ENCODE results near the gene CST9. TPM values are rescaled to one million over a fixed set of nuclear protein-coding genes. Genes with fewer than 3 reads are reported as not detected.

The CST9 gene
- polyA plus RNA-seq, 2 donors, result 0.04 TPM; not detected in 1

DNA sequence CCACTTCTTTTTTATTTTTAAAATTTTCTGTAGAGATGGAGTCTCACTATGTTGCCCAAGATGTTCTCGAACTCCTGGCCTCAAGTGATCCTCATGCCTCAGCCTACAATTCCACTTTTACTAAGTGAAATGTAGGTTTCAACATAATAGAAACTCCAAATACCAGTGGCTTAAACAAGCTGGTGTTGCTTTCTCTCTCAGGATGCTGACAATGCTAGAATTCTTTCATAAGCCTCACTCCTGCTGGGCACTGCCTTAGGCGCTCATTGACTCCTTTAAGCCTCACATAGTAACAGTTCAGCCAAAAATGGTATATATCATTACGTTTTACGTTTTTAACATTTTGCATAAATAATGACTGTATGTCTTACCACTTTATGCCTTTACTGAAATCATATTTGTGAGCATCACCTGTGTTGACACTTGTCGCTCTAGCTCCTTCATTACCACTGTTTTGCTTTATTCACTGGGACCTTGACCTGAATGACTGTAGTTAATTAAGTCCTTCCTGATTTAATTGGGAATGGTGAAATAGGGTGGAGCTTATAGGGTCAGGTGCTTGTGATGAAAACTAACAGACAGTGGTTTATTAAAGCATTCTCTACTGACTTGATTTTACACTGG is 3.9 kb upstream of the CST9 start:
- H3K9me3 ChIP-seq (ENCODE audit: control insufficient read depth in 2 of 2, insufficient read depth in 1 of 2, low read depth in 1 of 2, low read length in 1 of 2), result no peaks in the 10 kb centered on the region
- 88 to 90% methylated on average over 5 of the region's 5 CpGs for WGBS, 2 donors
- no peak overlapping the region for H3K27ac ChIP-seq (ENCODE audit: low read depth in 2 of 2, low read length in 1 of 2)
- no peaks in the 10 kb centered on the region for H3K27me3 ChIP-seq (ENCODE audit: control insufficient read depth in 1 of 2, insufficient read depth in 2 of 2, low read length in 2 of 2)
- H3K4me1 ChIP-seq (ENCODE audit: control insufficient read depth in 2 of 2, insufficient read depth in 2 of 2, low read length in 1 of 2), result no peaks in the 10 kb centered on the region
- H3K4me3 ChIP-seq (ENCODE audit: low read depth in 1 of 2, low read length in 2 of 2), result no peak overlapping the region
- H3K36me3 ChIP-seq (ENCODE audit: control insufficient read depth in 2 of 2, insufficient read depth in 2 of 2, low read length in 1 of 2), result no peaks in the 10 kb centered on the region

DNA sequence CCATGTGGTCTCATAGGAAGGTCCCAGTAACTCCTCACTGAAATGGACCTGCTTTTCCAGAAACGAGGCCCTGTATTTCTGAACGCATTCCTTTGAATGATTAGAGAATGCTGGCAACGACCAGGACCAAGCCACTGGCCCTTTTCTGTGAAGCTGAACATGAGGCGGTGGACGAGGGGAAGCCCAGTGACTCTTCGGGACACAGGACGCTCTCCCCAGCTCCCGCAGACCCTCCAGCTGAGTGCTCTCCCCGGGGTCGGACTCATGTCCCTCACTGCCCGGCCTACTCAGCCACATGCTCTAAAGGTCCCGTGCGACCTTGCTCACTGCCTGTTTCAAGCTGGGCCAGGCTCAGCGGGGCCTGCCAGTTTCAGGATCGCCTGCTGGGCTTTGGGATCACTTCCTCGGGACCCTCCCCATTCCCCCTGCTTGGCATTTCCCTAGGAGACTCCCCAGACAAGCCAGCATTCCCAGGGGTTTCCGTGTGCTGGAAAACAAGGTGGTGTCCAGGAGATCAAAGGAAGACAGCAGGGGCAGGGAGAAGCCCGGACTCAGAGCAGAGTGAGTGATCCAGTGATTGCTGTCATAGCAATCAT is 2.6 kb upstream of the CST9 start:
- H3K27ac ChIP-seq (ENCODE audit: low read depth in 2 of 2, low read length in 1 of 2), result no peak overlapping the region
- H3K4me1 ChIP-seq (ENCODE audit: control insufficient read depth in 2 of 2, insufficient read depth in 2 of 2, low read length in 1 of 2), result no peaks in the 10 kb centered on the region
- no peaks in the 10 kb centered on the region for H3K27me3 ChIP-seq (ENCODE audit: control insufficient read depth in 1 of 2, insufficient read depth in 2 of 2, low read length in 2 of 2)
- no peaks in the 10 kb centered on the region for H3K36me3 ChIP-seq (ENCODE audit: control insufficient read depth in 2 of 2, insufficient read depth in 2 of 2, low read length in 1 of 2)
- 75 to 79% methylated on average over 18 of the region's 18 CpGs for WGBS, 2 donors
- no peaks in the 10 kb centered on the region for H3K9me3 ChIP-seq (ENCODE audit: control insufficient read depth in 2 of 2, insufficient read depth in 1 of 2, low read depth in 1 of 2, low read length in 1 of 2)
- H3K4me3 ChIP-seq (ENCODE audit: low read depth in 1 of 2, low read length in 2 of 2), result no peak overlapping the region

DNA sequence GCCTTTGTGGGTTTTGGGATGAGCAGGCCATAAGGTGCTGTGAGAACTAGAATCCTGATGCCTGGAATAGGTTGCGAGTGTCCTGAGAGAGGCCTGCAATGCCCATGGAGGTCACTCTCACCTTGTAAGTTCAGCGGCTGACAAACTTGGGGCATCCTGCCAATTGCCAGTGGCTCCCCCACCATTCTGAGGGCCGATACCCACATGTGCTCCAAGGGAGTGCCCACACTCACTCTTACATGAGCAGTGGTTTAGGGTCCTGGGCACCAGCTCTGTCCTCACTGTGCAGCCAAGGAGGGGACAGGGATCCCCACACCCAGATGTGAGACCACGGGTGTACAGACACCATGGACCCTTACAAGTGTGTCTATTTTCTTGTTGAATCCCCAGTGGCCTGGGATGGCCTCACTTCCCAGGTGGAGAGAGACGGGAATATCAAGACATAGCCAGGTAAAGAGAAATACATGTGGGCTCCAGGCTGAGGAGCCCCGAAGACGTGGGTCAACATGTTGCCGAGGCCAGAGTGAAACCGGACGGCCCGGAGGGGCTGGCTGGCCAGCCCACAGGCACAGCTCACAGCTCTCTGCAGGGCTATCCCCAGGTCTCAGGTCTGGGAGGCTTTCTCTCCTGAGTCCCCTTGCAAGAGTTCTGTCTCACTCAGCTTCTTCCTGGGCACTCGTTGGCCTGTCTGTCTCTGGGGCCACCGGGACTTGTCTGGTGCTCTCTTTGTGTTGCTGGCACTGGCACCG is 2.0 kb upstream of the CST9 start:
- Histone ChIP-seq H3K27me3 (ENCODE audit: control insufficient read depth in 1 of 2, insufficient read depth in 2 of 2, low read length in 2 of 2) (no peaks in the 10 kb centered on the region), H3K36me3 (ENCODE audit: control insufficient read depth in 2 of 2, insufficient read depth in 2 of 2, low read length in 1 of 2) (no peaks in the 10 kb centered on the region), H3K4me3 (ENCODE audit: low read depth in 1 of 2, low read length in 2 of 2) (no peak overlapping the region), H3K4me1 (ENCODE audit: control insufficient read depth in 2 of 2, insufficient read depth in 2 of 2, low read length in 1 of 2) (no peaks in the 10 kb centered on the region), H3K9me3 (ENCODE audit: control insufficient read depth in 2 of 2, insufficient read depth in 1 of 2, low read depth in 1 of 2, low read length in 1 of 2) (no peaks in the 10 kb centered on the region), H3K27ac (ENCODE audit: low read depth in 2 of 2, low read length in 1 of 2) (no peak overlapping the region)
- 89 to 91% methylated on average over 14 of the region's 14 CpGs for WGBS, 2 donors

GRCh38 chr20:23606652-23607049 is 934 bp upstream of the CST9 start:
- no peak overlapping the region for H3K4me3 ChIP-seq (ENCODE audit: low read depth in 1 of 2, low read length in 2 of 2)
- H3K9me3 ChIP-seq (ENCODE audit: control insufficient read depth in 2 of 2, insufficient read depth in 1 of 2, low read depth in 1 of 2, low read length in 1 of 2), result peaks cover 0 to 3% of the 10 kb centered on the region in 2 donors
- no peak overlapping the region for H3K27ac ChIP-seq (ENCODE audit: low read depth in 2 of 2, low read length in 1 of 2)
- H3K36me3 ChIP-seq (ENCODE audit: control insufficient read depth in 2 of 2, insufficient read depth in 2 of 2, low read length in 1 of 2), result no peaks in the 10 kb centered on the region
- no peaks in the 10 kb centered on the region for H3K27me3 ChIP-seq (ENCODE audit: control insufficient read depth in 1 of 2, insufficient read depth in 2 of 2, low read length in 2 of 2)
- WGBS, 2 donors, result 10% methylated on average over 9 of the region's 9 CpGs
- peaks cover 0 to 3% of the 10 kb centered on the region in 2 donors for H3K4me1 ChIP-seq (ENCODE audit: control insufficient read depth in 2 of 2, insufficient read depth in 2 of 2, low read length in 1 of 2)

- Histone ChIP-seq H3K9me3 (ENCODE audit: control insufficient read depth in 2 of 2, insufficient read depth in 1 of 2, low read depth in 1 of 2, low read length in 1 of 2) (peaks cover 0 to 3% of the 10 kb centered on the region in 2 donors), H3K4me3 (ENCODE audit: low read depth in 1 of 2, low read length in 2 of 2) (no peak overlapping the region), H3K27me3 (ENCODE audit: control insufficient read depth in 1 of 2, insufficient read depth in 2 of 2, low read length in 2 of 2) (no peaks in the 10 kb centered on the region), H3K4me1 (ENCODE audit: control insufficient read depth in 2 of 2, insufficient read depth in 2 of 2, low read length in 1 of 2) (peaks cover 0 to 3% of the 10 kb centered on the region in 2 donors), H3K36me3 (ENCODE audit: control insufficient read depth in 2 of 2, insufficient read depth in 2 of 2, low read length in 1 of 2) (no peaks in the 10 kb centered on the region), H3K27ac (ENCODE audit: low read depth in 2 of 2, low read length in 1 of 2) (no peak overlapping the region)
- WGBS, 2 donors, result 67 to 76% methylated on average over 1 of the region's 1 CpG
Observed at GRCh38 chr20:23604306-23604705, 1.4 kb downstream of the CST9 start.

- no peak overlapping the region for H3K4me3 ChIP-seq (ENCODE audit: low read depth in 1 of 2, low read length in 2 of 2)
- WGBS, 2 donors, result 88 to 89% methylated on average over 4 of the region's 4 CpGs
- H3K27ac ChIP-seq (ENCODE audit: low read depth in 2 of 2, low read length in 1 of 2), result no peak overlapping the region
- no peaks in the 10 kb centered on the region for H3K27me3 ChIP-seq (ENCODE audit: control insufficient read depth in 1 of 2, insufficient read depth in 2 of 2, low read length in 2 of 2)
- H3K4me1 ChIP-seq (ENCODE audit: control insufficient read depth in 2 of 2, insufficient read depth in 2 of 2, low read length in 1 of 2), result peaks cover 0 to 3% of the 10 kb centered on the region in 2 donors
- H3K36me3 ChIP-seq (ENCODE audit: control insufficient read depth in 2 of 2, insufficient read depth in 2 of 2, low read length in 1 of 2), result no peaks in the 10 kb centered on the region
- H3K9me3 ChIP-seq (ENCODE audit: control insufficient read depth in 2 of 2, insufficient read depth in 1 of 2, low read depth in 1 of 2, low read length in 1 of 2), result peaks cover 0 to 3% of the 10 kb centered on the region in 2 donors
Observed at GRCh38 chr20:23603321-23603720, 2.4 kb downstream of the CST9 start.

DNA sequence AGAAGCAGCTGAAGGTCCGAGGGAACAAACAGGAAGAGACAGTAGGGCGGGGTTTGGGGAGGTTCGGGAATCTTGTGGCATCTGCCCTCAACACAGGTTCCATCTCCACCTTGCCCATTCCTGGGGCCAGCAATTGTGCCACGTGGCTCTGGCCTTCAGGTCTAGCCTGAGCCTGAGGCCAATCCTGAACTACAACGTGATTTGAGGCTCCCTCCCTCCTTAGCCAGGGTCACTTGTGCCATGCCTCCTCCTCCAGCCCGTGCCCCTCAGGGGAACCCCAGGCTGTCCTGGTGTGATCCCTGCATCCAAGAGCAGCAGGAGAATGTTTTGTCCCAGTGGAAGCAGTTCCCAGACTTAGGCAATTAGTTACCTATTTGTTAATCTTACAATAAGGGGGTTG is 3.0 kb downstream of the CST9 start:
- Histone ChIP-seq H3K4me3 (ENCODE audit: low read depth in 1 of 2, low read length in 2 of 2) (no peak overlapping the region), H3K27me3 (ENCODE audit: control insufficient read depth in 1 of 2, insufficient read depth in 2 of 2, low read length in 2 of 2) (no peaks in the 10 kb centered on the region), H3K4me1 (ENCODE audit: control insufficient read depth in 2 of 2, insufficient read depth in 2 of 2, low read length in 1 of 2) (peaks cover 0 to 3% of the 10 kb centered on the region in 2 donors), H3K27ac (ENCODE audit: low read depth in 2 of 2, low read length in 1 of 2) (no peak overlapping the region), H3K9me3 (ENCODE audit: control insufficient read depth in 2 of 2, insufficient read depth in 1 of 2, low read depth in 1 of 2, low read length in 1 of 2) (peaks cover 0 to 3% of the 10 kb centered on the region in 2 donors), H3K36me3 (ENCODE audit: control insufficient read depth in 2 of 2, insufficient read depth in 2 of 2, low read length in 1 of 2) (no peaks in the 10 kb centered on the region)
- WGBS, 2 donors, result 68 to 72% methylated on average over 6 of the region's 6 CpGs

DNA sequence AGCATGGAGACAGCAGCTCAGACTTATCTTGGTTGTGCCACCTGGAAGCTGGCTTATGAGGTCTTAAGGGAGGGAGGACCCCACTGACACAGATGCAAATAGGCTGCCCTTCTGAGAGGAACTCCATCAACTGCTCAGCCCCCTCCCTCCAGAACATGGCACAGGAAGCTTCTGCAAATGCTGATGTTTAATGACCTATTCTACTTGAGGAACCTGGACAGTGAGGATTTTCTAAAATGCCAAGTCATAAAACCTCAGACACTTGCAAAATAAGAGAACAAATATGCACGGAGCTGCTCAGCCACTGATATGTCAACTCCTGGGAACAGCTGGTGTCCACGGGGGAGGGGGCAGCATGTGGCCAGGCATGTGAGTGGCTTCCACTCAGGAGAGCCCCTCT is 3.5 kb downstream of the CST9 start:
- 56 to 65% methylated on average over 2 of the region's 2 CpGs for WGBS, 2 donors
- Histone ChIP-seq H3K9me3 (ENCODE audit: control insufficient read depth in 2 of 2, insufficient read depth in 1 of 2, low read depth in 1 of 2, low read length in 1 of 2) (peaks cover 0 to 3% of the 10 kb centered on the region in 2 donors), H3K4me1 (ENCODE audit: control insufficient read depth in 2 of 2, insufficient read depth in 2 of 2, low read length in 1 of 2) (peaks cover 0 to 3% of the 10 kb centered on the region in 2 donors), H3K27ac (ENCODE audit: low read depth in 2 of 2, low read length in 1 of 2) (no peak overlapping the region), H3K27me3 (ENCODE audit: control insufficient read depth in 1 of 2, insufficient read depth in 2 of 2, low read length in 2 of 2) (no peaks in the 10 kb centered on the region), H3K4me3 (ENCODE audit: low read depth in 1 of 2, low read length in 2 of 2) (no peak overlapping the region), H3K36me3 (ENCODE audit: control insufficient read depth in 2 of 2, insufficient read depth in 2 of 2, low read length in 1 of 2) (no peaks in the 10 kb centered on the region)

DNA sequence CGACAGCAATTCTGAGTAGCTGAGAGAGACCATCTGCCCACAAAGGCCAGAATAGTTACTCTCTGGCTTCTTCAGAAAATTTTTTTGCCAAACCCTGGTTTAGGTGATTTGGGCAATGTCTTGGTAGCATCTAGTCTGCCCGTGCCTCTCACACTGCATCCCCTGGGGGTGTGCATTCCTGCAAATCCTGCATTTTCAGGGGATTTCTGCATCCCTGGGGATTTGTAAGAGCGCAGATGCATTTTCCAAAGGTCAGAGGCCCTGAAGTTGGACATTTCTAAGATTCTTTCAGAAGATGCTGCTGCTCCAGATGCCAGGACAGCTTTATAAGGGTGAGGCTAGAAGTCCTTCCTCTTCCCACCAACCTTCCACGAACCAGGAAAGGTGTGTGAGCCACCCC is 4.0 kb downstream of the CST9 start:
- H3K9me3 ChIP-seq (ENCODE audit: control insufficient read depth in 2 of 2, insufficient read depth in 1 of 2, low read depth in 1 of 2, low read length in 1 of 2), result peaks cover 0 to 3% of the 10 kb centered on the region in 2 donors
- peaks cover 0 to 3% of the 10 kb centered on the region in 2 donors for H3K4me1 ChIP-seq (ENCODE audit: control insufficient read depth in 2 of 2, insufficient read depth in 2 of 2, low read length in 1 of 2)
- no peaks in the 10 kb centered on the region for H3K27me3 ChIP-seq (ENCODE audit: control insufficient read depth in 1 of 2, insufficient read depth in 2 of 2, low read length in 2 of 2)
- no peak overlapping the region for H3K4me3 ChIP-seq (ENCODE audit: low read depth in 1 of 2, low read length in 2 of 2)
- H3K36me3 ChIP-seq (ENCODE audit: control insufficient read depth in 2 of 2, insufficient read depth in 2 of 2, low read length in 1 of 2), result no peaks in the 10 kb centered on the region
- 71% methylated on average over 4 of the region's 4 CpGs for WGBS, 2 donors
- H3K27ac ChIP-seq (ENCODE audit: low read depth in 2 of 2, low read length in 1 of 2), result no peak overlapping the region
